GM12878 (cell line): ENCODE measurements around the gene SEMA7A. TPM values are rescaled to one million over a fixed set of nuclear protein-coding genes. Genes with fewer than 3 reads are reported as not detected.

Experiments
- ATF3 ChIP-seq: IDR thresholded peaks from 2 replicates; pipeline ENCODE4 v1.6.1; 2011; ENCODE audit warnings: low read depth, mild to moderate bottlenecking, low read length, moderate library complexity, borderline replicate concordance; ENCODE audit errors: extremely low read depth
- BHLHE40 ChIP-seq, 2 experiments: fragments of 450-650 bp in 1 of 2; IDR thresholded peaks; 2 replicates each; pipeline ENCODE4 v1.6.1; 2011 to 2017; ENCODE audit warnings: low read depth in 2 of 2, borderline replicate concordance in 1 of 2, improper control_type of control experiment in 1 of 2, low read length in 1 of 2, mild to moderate bottlenecking in 1 of 2
- CREM ChIP-seq: IDR thresholded peaks from 2 replicates; pipeline ENCODE4 v1.6.1; 2014; ENCODE audit warnings: antibody characterized with exemption, low read depth
- DPF2 ChIP-seq: fragments of 450-650 bp; IDR thresholded peaks from 2 replicates; pipeline ENCODE4 v1.6.1; 2017; ENCODE audit warnings: mild to moderate bottlenecking
- EGR1 ChIP-seq, 2 experiments: IDR thresholded peaks; 1 replicate in 1 of 2; 2 replicates in 1 of 2; pipeline ENCODE4 v1.6.1; 2011 to 2012; ENCODE audit warnings: low read depth in 2 of 2, low read length in 2 of 2, borderline replicate concordance in 1 of 2, mild to moderate bottlenecking in 1 of 2, moderate library complexity in 1 of 2
- ETV6 ChIP-seq, 2 experiments: fragments of 450-650 bp in 1 of 2; IDR thresholded peaks in 1 of 2; conservative IDR thresholded peaks in 1 of 2; 2 replicates each; pipeline ENCODE4 v1.6.1; 2014; ENCODE audit warnings: antibody characterized with exemption in 1 of 2, borderline replicate concordance in 1 of 2, low read depth in 1 of 2, mild to moderate bottlenecking in 1 of 2, moderate library complexity in 1 of 2
- GATAD2B ChIP-seq: fragments of 450-650 bp; conservative IDR thresholded peaks from 2 replicates; pipeline ENCODE4 v1.6.1; 2017; ENCODE audit warnings: low read depth, mild to moderate bottlenecking, moderate library complexity
- HDAC6 ChIP-seq: fragments of 200-600 bp; sonication (generic); IDR thresholded peaks from one replicate; pipeline ENCODE4 v1.8.0; 2017; ENCODE audit warnings: antibody characterized with exemption; ENCODE audit not compliant: unreplicated experiment
- KAT2A ChIP-seq: conservative IDR thresholded peaks from 2 replicates; pipeline ENCODE4 v1.6.1; 2011; ENCODE audit warnings: low read depth, low read length; ENCODE audit not compliant: control insufficient read depth
- KLF5 ChIP-seq: fragments of 450-650 bp; IDR thresholded peaks from 2 replicates; pipeline ENCODE4 v1.6.1; 2014; ENCODE audit warnings: mild to moderate bottlenecking; ENCODE audit not compliant: partially characterized antibody
- MAX ChIP-seq: IDR thresholded peaks from 2 replicates; pipeline ENCODE4 v1.6.1; 2012; ENCODE audit warnings: low read depth, low read length, improper control_type of control experiment
- MEF2A ChIP-seq: IDR thresholded peaks from 2 replicates; pipeline ENCODE4 v1.6.1; 2011; ENCODE audit warnings: low read depth, mild to moderate bottlenecking, low read length, moderate library complexity; ENCODE audit not compliant: insufficient read depth
- PAX5 ChIP-seq: IDR thresholded peaks from 2 replicates; pipeline ENCODE4 v1.6.1; 2011; ENCODE audit warnings: low read depth, low read length, borderline replicate concordance
- PML ChIP-seq: IDR thresholded peaks from 2 replicates; pipeline ENCODE4 v1.6.1; 2012; ENCODE audit warnings: low read length, inconsistent platforms
- RAD21 ChIP-seq: IDR thresholded peaks from 2 replicates; pipeline ENCODE4 v1.6.1; 2011; ENCODE audit warnings: mild to moderate bottlenecking, low read depth, low read length, moderate library complexity; ENCODE audit not compliant: insufficient read depth
- RAD51 ChIP-seq: fragments of 450-650 bp; IDR thresholded peaks from 2 replicates; pipeline ENCODE4 v1.6.1; 2016; ENCODE audit warnings: moderate library complexity, mild to moderate bottlenecking, inconsistent platforms
- SMAD5 ChIP-seq: IDR thresholded peaks from 2 replicates; pipeline ENCODE4 v1.6.1; 2016; ENCODE audit warnings: antibody characterized with exemption, low read depth
- TAF1 ChIP-seq: IDR thresholded peaks from 2 replicates; pipeline ENCODE4 v1.6.1; 2011; ENCODE audit warnings: mild to moderate bottlenecking, low read depth, low read length, borderline replicate concordance
- TBL1XR1 ChIP-seq: IDR thresholded peaks from 2 replicates; pipeline ENCODE4 v1.6.1; 2012; ENCODE audit warnings: low read depth, low read length, improper control_type of control experiment
- TCF12 ChIP-seq: IDR thresholded peaks from 2 replicates; pipeline ENCODE4 v1.6.1; 2011; ENCODE audit warnings: low read depth, mild to moderate bottlenecking, low read length
- TCF3 ChIP-seq: IDR thresholded peaks from 2 replicates; pipeline ENCODE4 v1.6.1; 2012; ENCODE audit warnings: low read depth, mild to moderate bottlenecking, low read length, borderline replicate concordance; ENCODE audit not compliant: insufficient read depth
- YY1 ChIP-seq: IDR thresholded peaks from 2 replicates; pipeline ENCODE4 v1.6.1; 2011; ENCODE audit warnings: low read depth, mild to moderate bottlenecking, low read length
- ZBED1 ChIP-seq: IDR thresholded peaks from 2 replicates; pipeline ENCODE4 v1.6.1; 2016; ENCODE audit warnings: borderline replicate concordance
- polyA plus RNA-seq, 11 experiments: library from polyadenylated mRNA; depleted of rRNA in 4 of 11; unstranded in 6 of 11; stranded (reverse) in 5 of 11; fragments of >200 nt; fragmentation: Nextera tagmentation in 4 of 11; fragmentation: Illumina TruSeq in 1 of 11; extraction: Ambion mirVana in 4 of 11; extraction: Trizol in 1 of 11; gene quantifications; 1 replicate in 1 of 11; 2 replicates in 10 of 11; pipeline versions ENCODE4 v1.2.1 to v1.2.3, GENCODE V29; 2011 to 2016; ENCODE audit warnings: inconsistent platforms in 2 of 11, missing spikeins in 2 of 11, low read depth in 1 of 11
- total RNA-seq, 4 experiments: library from RNA; depleted of rRNA in 3 of 4; stranded (reverse); fragments of >200 nt in 3 of 4; fragmentation: Illumina TruSeq in 1 of 4; extraction: Trizol in 1 of 4; gene quantifications; 2 replicates each; pipeline versions ENCODE4 v1.2.1 to v1.2.3, GENCODE V29; 2013 to 2021
- TF ChIP-seq, protein P1 (sequence below): IDR thresholded peaks from 2 replicates; pipeline ENCODE4 v1.6.1; 2012; ENCODE audit warnings: improper control_type of control experiment, low read depth, low read length; ENCODE audit not compliant: insufficient replicate concordance

The SEMA7A gene
- total and polyA plus RNA-seq, 10 of the 15 experiments (the other 5 are each of a cell fraction or from before 2014, with no cell fraction given), result 0.08 to 112 (median 53.5) TPM

DNA sequence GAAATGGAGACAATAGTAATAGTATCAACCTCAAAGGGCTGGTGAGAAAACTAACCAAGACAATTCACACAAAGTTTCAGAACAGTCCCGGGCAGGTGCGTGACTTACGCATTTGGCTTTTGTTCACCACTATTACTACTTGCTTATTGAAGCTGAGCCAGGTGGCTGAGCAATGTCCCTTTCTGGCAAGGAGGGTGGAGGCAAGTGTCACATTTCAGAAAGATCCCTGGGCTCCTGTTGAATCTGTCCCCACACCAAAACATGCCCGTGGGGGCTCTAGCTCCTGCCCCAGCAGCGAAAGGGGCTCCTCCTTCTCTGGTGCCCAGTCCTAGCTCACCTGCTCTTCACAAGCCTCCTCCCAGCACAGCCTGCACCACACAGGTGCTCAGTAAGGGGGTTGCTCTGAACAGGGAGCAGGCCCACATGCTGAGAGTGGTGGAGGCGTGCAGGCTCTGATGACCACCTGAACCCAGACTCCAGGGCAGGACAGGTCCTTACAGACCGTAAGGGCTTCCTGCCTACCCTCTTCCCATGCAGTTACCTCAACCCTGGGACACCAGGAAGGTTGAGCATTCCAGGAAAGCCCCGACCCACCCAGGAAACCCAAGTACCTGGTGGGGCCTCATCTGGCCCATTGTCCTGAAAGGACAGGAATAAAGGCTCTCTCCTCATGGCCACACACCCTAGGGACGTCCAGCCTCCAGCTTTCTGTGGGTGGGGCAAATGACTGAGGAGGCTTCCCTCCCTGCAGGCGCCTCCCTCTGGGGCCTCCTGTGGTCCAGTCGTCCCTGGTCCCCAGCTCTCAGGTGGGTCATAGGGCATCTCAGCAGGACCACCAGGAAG lies 32.6 kb downstream of the SEMA7A start (continued):
- TF ChIP-seq, protein P1, sequence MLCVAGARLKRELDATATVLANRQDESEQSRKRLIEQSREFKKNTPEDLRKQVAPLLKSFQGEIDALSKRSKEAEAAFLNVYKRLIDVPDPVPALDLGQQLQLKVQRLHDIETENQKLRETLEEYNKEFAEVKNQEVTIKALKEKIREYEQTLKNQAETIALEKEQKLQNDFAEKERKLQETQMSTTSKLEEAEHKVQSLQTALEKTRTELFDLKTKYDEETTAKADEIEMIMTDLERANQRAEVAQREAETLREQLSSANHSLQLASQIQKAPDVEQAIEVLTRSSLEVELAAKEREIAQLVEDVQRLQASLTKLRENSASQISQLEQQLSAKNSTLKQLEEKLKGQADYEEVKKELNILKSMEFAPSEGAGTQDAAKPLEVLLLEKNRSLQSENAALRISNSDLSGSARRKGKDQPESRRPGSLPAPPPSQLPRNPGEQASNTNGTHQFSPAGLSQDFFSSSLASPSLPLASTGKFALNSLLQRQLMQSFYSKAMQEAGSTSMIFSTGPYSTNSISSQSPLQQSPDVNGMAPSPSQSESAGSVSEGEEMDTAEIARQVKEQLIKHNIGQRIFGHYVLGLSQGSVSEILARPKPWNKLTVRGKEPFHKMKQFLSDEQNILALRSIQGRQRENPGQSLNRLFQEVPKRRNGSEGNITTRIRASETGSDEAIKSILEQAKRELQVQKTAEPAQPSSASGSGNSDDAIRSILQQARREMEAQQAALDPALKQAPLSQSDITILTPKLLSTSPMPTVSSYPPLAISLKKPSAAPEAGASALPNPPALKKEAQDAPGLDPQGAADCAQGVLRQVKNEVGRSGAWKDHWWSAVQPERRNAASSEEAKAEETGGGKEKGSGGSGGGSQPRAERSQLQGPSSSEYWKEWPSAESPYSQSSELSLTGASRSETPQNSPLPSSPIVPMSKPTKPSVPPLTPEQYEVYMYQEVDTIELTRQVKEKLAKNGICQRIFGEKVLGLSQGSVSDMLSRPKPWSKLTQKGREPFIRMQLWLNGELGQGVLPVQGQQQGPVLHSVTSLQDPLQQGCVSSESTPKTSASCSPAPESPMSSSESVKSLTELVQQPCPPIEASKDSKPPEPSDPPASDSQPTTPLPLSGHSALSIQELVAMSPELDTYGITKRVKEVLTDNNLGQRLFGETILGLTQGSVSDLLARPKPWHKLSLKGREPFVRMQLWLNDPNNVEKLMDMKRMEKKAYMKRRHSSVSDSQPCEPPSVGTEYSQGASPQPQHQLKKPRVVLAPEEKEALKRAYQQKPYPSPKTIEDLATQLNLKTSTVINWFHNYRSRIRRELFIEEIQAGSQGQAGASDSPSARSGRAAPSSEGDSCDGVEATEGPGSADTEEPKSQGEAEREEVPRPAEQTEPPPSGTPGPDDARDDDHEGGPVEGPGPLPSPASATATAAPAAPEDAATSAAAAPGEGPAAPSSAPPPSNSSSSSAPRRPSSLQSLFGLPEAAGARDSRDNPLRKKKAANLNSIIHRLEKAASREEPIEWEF, result peak; percentile 82
- TF ChIP-seq PAX5 (peak; percentile 82), TCF12 (peak; percentile 94), TCF3 (peak; percentile 89), DPF2 (no peak), CREM (peak; percentile 55), TBL1XR1 (0 out of 2 replicates have a peak, but pooled peaks have one; percentile 57), ZBED1 (0 out of 2 replicates have a peak, but pooled peaks have one; percentile 58), RAD21 (no peak), BHLHE40 (IDR thresholded peaks at IDR 0.05; ENCODE audit: borderline replicate concordance in 1 of 2, low read depth in 2 of 2, low read length in 1 of 2) (peak; percentile 66 to 71; a peak in 3 of 4 replicates), ETV6 (conservative IDR thresholded peaks at IDR 0.05 in 1 of 2, IDR thresholded peaks at IDR 0.05 in 1 of 2; ENCODE audit: borderline replicate concordance in 1 of 2, low read depth in 1 of 2) (peak in 1 of 2 experiments; percentile 77; a peak in 2 of 4 replicates), KAT2A (no peak), RAD51 (peak; percentile 22; the same call in 1 of the 2 replicates), YY1 (0 out of 2 replicates have a peak, but pooled peaks have one; percentile 10), KLF5 (peak; percentile 30), MAX (peak; percentile 46; the same call in 1 of the 2 replicates), HDAC6 (no peak), SMAD5 (peak; percentile 55), ATF3 (no peak), TAF1 (peak; percentile 41; the same call in 1 of the 2 replicates), GATAD2B (peak; percentile 86), EGR1 (IDR thresholded peaks at IDR 0.05; ENCODE audit: borderline replicate concordance in 1 of 2, low read depth in 2 of 2, low read length in 2 of 2) (0 out of 3 replicates have a peak, but pooled peaks of 1 of the 2 experiments have one; percentile 15), MEF2A (peak; percentile 51; the same call in 1 of the 2 replicates), PML (no peak)
